ENCODE measurements around the gene RIBC2. TPM values are rescaled to one million over a fixed set of nuclear protein-coding genes. Genes with fewer than 3 reads are reported as not detected.
"Not testable (repeated sequence)": the region's sequence is repeated elsewhere in the genome, so short reads cannot be mapped to it uniquely, and the experiment has no call there.

Gene RIBC2
- total RNA-seq, 2 donors from 2014 or later = 6.5 to 11.1 TPM

- not testable (repeated sequence) for H3K4me3 Mint-ChIP-seq; H3K27me3 Mint-ChIP-seq; ATAC-seq (replicated peaks); H3K9me3 Mint-ChIP-seq; H3K4me1 Mint-ChIP-seq; H3K27ac Mint-ChIP-seq; H3K36me3 Mint-ChIP-seq (ENCODE audit: low read depth)
These were observed 50.2 kb downstream of the RIBC2 start for GRCh38 chr22:45463691-45464090.

- no peaks in the 10 kb centered on the region for H3K4me1 Mint-ChIP-seq
These were observed 52.1 kb downstream of the RIBC2 start for GRCh38 chr22:45465633-45466032.

DNA sequence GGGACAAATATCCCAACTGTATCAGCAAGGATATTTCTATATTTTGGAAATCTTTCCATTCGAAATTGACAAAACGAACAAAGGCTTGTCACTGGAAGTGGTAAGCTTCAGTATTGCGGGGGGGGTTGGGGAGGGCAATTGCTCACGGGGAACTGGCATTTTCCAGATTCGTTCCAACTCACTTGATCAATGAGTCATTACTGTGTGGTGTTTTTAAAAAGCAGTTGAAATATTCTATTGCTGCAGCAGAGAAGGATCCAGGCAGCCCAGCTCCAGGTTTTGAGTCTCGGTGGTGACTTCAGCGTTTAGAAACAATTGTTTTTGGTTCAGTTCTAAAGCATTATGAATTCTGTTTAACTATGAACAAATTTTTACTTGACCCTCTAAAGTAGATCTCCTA, 55.4 kb downstream of the RIBC2 start:
- no peak for ATAC-seq (replicated peaks)
- Mint-ChIP-seq H3K4me3 (no peak overlapping the region), H3K27me3 (peaks cover 9% of the 10 kb centered on the region), H3K4me1 (no peaks in the 10 kb centered on the region), H3K9me3 (no peaks in the 10 kb centered on the region), H3K27ac (no peak overlapping the region), H3K36me3 (ENCODE audit: low read depth) (no peaks in the 10 kb centered on the region)

More at GRCh38 chr22:45465633-45466032, 52.1 kb downstream of the RIBC2 start:
- no peaks in the 10 kb centered on the region for H3K36me3 Mint-ChIP-seq (ENCODE audit: low read depth)
- H3K4me3 Mint-ChIP-seq = no peak overlapping the region
- no peaks in the 10 kb centered on the region for H3K9me3 Mint-ChIP-seq
- peaks cover 9% of the 10 kb centered on the region for H3K27me3 Mint-ChIP-seq
- ATAC-seq (replicated peaks) = no peak
- no peak overlapping the region for H3K27ac Mint-ChIP-seq

GRCh38 chr22:45469281-45470073, 56.0 kb downstream of the RIBC2 start:
- Mint-ChIP-seq H3K36me3 (ENCODE audit: low read depth) (no peaks in the 10 kb centered on the region), H3K4me1 (no peaks in the 10 kb centered on the region), H3K4me3 (no peak overlapping the region), H3K27me3 (peaks cover 4% of the 10 kb centered on the region), H3K27ac (no peak overlapping the region), H3K9me3 (no peaks in the 10 kb centered on the region)
- no peak for ATAC-seq (replicated peaks)

DNA sequence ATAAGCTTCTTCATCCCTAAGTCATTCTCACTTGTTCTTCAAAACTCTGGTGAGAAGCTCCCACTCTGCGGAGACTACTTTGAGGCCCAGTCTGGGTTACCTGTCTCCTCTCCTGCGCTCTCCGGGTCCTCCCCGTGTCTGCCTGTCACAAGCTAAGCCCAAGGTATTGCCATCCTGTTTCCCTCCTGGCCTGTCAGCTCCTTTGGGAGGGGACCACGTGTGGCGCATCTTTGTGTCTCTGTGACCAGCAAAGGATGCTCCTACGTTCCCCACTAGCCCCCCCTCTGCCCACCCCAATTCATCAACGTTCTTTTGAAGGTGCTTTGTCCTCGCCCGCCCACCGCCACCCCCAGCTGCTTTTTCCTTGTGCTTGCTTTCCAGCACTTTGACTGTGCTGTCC, 57.4 kb downstream of the RIBC2 start:
- no peak for ATAC-seq (replicated peaks)
- H3K4me3 Mint-ChIP-seq = no peak overlapping the region
- H3K36me3 Mint-ChIP-seq (ENCODE audit: low read depth) = no peaks in the 10 kb centered on the region
- H3K4me1 Mint-ChIP-seq = no peaks in the 10 kb centered on the region
- H3K27me3 Mint-ChIP-seq = peaks cover 9% of the 10 kb centered on the region
- no peaks in the 10 kb centered on the region for H3K9me3 Mint-ChIP-seq
- H3K27ac Mint-ChIP-seq = no peak overlapping the region

DNA sequence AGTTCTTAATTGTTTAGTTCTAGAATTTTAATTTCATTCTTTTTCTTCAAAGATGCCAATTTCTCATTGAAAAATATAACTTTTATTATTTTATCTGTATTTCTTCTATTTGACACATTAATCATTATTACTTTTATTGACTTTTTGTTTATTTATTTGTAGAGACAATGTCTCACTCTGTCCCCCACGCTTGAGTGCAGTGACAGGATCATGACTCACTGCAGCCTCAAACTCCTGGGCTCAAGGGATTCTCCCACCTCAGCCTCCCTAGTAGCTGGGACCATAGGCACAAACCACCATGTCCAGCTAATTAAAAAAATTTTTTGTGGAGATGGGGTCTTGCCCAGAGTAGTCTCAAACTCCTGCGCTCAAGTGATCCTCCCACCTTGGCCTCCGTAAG, 58.9 kb downstream of the RIBC2 start:
- no peak overlapping the region for H3K4me3 Mint-ChIP-seq
- H3K27me3 Mint-ChIP-seq = peaks cover 13% of the 10 kb centered on the region
- H3K9me3 Mint-ChIP-seq = no peaks in the 10 kb centered on the region
- H3K4me1 Mint-ChIP-seq = no peaks in the 10 kb centered on the region
- H3K36me3 Mint-ChIP-seq (ENCODE audit: low read depth) = no peaks in the 10 kb centered on the region
- no peak overlapping the region for H3K27ac Mint-ChIP-seq
- no peak for ATAC-seq (replicated peaks)

DNA sequence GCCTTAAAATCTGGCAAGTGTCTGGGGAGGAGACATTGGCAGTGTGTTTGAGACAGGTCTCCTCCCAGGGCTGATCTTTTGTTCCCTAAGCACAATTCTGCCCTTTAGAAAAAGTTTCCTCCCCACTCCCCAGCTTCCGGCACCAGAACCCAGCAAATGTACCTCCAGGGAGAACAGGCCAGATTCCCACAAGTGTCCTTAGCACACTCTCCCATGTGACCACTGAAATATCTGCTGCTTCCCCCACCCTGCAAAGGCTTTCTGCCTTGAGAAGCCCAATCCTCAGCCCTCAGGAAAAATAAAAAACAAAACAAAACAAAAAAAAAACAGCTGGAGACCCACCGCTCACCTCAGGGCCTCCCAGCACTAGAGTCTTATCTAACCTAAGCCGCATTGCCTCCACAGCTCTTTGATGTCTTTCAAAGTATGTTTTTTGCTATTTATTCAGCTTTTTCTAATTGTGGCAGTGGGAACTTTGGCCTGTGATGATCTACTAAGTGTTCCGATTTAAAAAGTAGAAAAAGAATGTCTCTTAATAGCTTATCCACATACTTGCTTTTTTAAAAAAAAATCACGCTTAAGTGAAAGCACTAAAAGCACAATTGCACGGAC, 60.2 kb downstream of the RIBC2 start:
- no peak for ATAC-seq (replicated peaks)
- Mint-ChIP-seq H3K4me1 (no peaks in the 10 kb centered on the region), H3K36me3 (ENCODE audit: low read depth) (no peaks in the 10 kb centered on the region), H3K27ac (no peak overlapping the region), H3K4me3 (no peak overlapping the region), H3K27me3 (peaks cover 16% of the 10 kb centered on the region), H3K9me3 (no peaks in the 10 kb centered on the region)

GRCh38 chr22:45475063-45475747, 61.7 kb downstream of the RIBC2 start:
- ATAC-seq (replicated peaks) = no peak
- Mint-ChIP-seq H3K4me1 (no peaks in the 10 kb centered on the region), H3K9me3 (no peaks in the 10 kb centered on the region), H3K27ac (no peak overlapping the region), H3K36me3 (ENCODE audit: low read depth) (no peaks in the 10 kb centered on the region), H3K4me3 (no peak overlapping the region), H3K27me3 (peaks cover 16% of the 10 kb centered on the region)

GRCh38 chr22:45475851-45476514, 62.5 kb downstream of the RIBC2 start:
- Mint-ChIP-seq H3K4me3 (no peak overlapping the region), H3K27me3 (peaks cover 16% of the 10 kb centered on the region), H3K9me3 (no peaks in the 10 kb centered on the region), H3K4me1 (no peaks in the 10 kb centered on the region), H3K27ac (no peak overlapping the region), H3K36me3 (ENCODE audit: low read depth) (no peaks in the 10 kb centered on the region)
- no peak for ATAC-seq (replicated peaks)

DNA sequence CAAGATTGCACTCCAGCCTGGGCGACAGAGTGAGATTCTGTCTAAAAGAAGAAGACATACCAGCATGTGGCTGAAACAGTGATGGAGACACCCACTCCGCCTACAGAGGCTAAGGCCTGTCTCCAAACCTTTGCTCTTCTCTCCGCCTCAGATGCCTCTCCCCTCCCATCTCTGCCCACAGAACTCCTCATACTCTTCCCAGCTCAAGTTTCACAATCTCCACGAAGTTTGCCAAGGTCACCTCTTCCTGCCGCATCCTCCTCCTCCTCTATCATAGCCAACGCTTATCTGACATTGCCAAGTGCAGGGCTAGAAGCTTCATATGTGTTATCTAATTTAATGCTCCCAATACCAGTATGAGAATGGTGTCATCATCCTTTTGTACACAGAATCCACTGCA, 63.3 kb downstream of the RIBC2 start:
- no peaks in the 10 kb centered on the region for H3K36me3 Mint-ChIP-seq (ENCODE audit: low read depth)
- no peaks in the 10 kb centered on the region for H3K9me3 Mint-ChIP-seq
- no peak overlapping the region for H3K4me3 Mint-ChIP-seq
- no peak for ATAC-seq (replicated peaks)
- H3K27ac Mint-ChIP-seq = no peak overlapping the region
- H3K4me1 Mint-ChIP-seq = no peaks in the 10 kb centered on the region
- peaks cover 16% of the 10 kb centered on the region for H3K27me3 Mint-ChIP-seq

GRCh38 chr22:45477366-45478107, 64.0 kb downstream of the RIBC2 start:
- no peaks in the 10 kb centered on the region for H3K9me3 Mint-ChIP-seq
- no peaks in the 10 kb centered on the region for H3K36me3 Mint-ChIP-seq (ENCODE audit: low read depth)

DNA sequence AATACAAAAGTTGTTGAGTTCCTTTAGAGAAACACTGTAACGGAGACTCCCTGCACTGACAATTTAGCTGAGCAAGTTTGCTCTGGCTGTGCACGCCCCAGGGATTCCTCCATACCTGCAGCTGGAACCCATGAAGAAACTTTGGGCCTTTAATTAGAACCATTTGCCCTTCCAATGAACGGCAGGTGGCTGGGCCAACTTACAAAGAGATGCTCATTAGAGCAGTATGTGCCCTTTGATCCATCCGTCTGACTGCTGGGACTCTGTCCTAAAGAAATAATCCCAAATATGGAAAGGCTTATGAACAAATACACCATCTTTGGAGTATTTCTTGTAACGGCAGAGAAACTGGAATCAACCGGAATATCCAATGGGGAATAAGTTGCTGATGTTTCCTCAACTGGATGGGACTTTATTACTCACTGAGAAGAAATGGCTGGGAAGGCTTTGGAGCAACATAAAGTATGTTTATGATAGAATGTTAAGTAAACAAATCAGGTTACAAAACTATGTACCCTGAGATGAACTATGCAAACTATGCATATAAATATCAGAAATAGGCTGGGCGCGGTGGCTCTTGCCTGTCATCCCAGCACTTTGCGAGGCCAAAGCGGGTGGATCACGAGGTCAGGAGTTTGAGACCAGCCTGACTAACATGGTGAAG, 64.7 kb downstream of the RIBC2 start:
- no peak overlapping the region for H3K27ac Mint-ChIP-seq
- H3K36me3 Mint-ChIP-seq (ENCODE audit: low read depth) = no peaks in the 10 kb centered on the region
- no peaks in the 10 kb centered on the region for H3K9me3 Mint-ChIP-seq
- no peak for ATAC-seq (replicated peaks)
- no peaks in the 10 kb centered on the region for H3K4me1 Mint-ChIP-seq
- H3K27me3 Mint-ChIP-seq = peaks cover 20% of the 10 kb centered on the region
- no peak overlapping the region for H3K4me3 Mint-ChIP-seq

More at GRCh38 chr22:45477366-45478107, 64.0 kb downstream of the RIBC2 start:
- H3K4me1 Mint-ChIP-seq = no peaks in the 10 kb centered on the region
- no peak overlapping the region for H3K4me3 Mint-ChIP-seq
- no peak for ATAC-seq (replicated peaks)
- H3K27me3 Mint-ChIP-seq = peaks cover 19% of the 10 kb centered on the region
- no peak overlapping the region for H3K27ac Mint-ChIP-seq

- no peak overlapping the region for H3K4me3 Mint-ChIP-seq
- no peaks in the 10 kb centered on the region for H3K36me3 Mint-ChIP-seq (ENCODE audit: low read depth)
- no peaks in the 10 kb centered on the region for H3K4me1 Mint-ChIP-seq
- peaks cover 20% of the 10 kb centered on the region for H3K27me3 Mint-ChIP-seq
- ATAC-seq (replicated peaks) = no peak
- H3K9me3 Mint-ChIP-seq = no peaks in the 10 kb centered on the region
- no peak overlapping the region for H3K27ac Mint-ChIP-seq
These were observed 67.2 kb downstream of the RIBC2 start for GRCh38 chr22:45480717-45481116.

GRCh38 chr22:45481661-45482060, 68.2 kb downstream of the RIBC2 start:
- Mint-ChIP-seq H3K27me3 (peaks cover 22% of the 10 kb centered on the region), H3K9me3 (no peaks in the 10 kb centered on the region), H3K27ac (no peak overlapping the region), H3K4me3 (no peak overlapping the region), H3K36me3 (ENCODE audit: low read depth) (no peaks in the 10 kb centered on the region), H3K4me1 (no peaks in the 10 kb centered on the region)
- ATAC-seq (replicated peaks) = no peak
